HG03280 (cell line): Measurements from ENCODE around the gene UBA7.
"Not testable (repeated sequence)": the region's sequence is repeated elsewhere in the genome, so short reads cannot be mapped to it uniquely, and the experiment has no call there.

Experiments
- ATAC-seq: cut with Tn5 transposase; IDR thresholded peaks from one replicate; pipeline ENCODE4 v1.9.1; 2021; ENCODE audit warnings: mild to moderate bottlenecking, moderate library complexity; ENCODE audit not compliant: unreplicated experiment

UBA7 gene, protein sequence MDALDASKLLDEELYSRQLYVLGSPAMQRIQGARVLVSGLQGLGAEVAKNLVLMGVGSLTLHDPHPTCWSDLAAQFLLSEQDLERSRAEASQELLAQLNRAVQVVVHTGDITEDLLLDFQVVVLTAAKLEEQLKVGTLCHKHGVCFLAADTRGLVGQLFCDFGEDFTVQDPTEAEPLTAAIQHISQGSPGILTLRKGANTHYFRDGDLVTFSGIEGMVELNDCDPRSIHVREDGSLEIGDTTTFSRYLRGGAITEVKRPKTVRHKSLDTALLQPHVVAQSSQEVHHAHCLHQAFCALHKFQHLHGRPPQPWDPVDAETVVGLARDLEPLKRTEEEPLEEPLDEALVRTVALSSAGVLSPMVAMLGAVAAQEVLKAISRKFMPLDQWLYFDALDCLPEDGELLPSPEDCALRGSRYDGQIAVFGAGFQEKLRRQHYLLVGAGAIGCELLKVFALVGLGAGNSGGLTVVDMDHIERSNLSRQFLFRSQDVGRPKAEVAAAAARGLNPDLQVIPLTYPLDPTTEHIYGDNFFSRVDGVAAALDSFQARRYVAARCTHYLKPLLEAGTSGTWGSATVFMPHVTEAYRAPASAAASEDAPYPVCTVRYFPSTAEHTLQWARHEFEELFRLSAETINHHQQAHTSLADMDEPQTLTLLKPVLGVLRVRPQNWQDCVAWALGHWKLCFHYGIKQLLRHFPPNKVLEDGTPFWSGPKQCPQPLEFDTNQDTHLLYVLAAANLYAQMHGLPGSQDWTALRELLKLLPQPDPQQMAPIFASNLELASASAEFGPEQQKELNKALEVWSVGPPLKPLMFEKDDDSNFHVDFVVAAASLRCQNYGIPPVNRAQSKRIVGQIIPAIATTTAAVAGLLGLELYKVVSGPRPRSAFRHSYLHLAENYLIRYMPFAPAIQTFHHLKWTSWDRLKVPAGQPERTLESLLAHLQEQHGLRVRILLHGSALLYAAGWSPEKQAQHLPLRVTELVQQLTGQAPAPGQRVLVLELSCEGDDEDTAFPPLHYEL

GRCh38 chr3:49813497-49814174 lies at the start of gene UBA7:
Gene UBA7 (minus strand): TSS chr3:49813953. CDS start chr3:49813787, 166 bp downstream.
- ATAC-seq, result peak; percentile 58

DNA sequence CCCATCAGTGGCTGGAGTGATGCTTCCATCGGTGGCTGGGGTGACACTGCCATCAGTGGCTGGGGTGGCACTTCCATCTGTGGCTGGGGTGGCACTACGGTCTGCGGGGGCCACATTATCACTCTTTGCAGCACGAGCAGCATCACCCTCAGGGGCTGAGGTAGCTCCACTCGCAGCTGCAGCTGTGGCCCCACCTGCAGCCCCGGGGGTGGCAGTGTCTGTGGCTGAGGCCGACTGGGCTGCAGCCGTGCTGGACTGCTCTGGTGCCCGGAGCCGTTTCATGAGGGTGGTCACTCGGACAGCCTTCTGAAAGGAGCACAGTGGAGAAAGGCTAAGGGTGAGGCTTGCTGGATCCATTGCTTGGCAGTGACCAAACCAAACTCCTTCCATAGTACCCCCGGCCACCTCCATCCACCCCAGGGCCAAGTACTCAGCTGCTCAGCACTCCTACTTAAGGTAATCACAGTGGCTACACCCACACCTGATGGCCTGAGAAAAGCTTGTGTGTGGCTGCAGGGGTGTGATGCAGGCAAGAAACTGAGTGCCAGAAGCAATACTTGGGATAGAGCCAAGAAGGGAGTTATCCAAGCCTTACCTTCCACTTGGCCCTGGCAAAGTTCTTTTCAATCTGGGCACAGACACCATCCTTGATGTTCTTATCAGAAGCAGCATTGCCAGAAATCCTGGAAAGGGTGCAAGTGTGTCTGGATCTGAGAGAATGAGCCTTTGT lies 46.0 kb upstream of the UBA7 start:
- ATAC-seq, result no peak

DNA sequence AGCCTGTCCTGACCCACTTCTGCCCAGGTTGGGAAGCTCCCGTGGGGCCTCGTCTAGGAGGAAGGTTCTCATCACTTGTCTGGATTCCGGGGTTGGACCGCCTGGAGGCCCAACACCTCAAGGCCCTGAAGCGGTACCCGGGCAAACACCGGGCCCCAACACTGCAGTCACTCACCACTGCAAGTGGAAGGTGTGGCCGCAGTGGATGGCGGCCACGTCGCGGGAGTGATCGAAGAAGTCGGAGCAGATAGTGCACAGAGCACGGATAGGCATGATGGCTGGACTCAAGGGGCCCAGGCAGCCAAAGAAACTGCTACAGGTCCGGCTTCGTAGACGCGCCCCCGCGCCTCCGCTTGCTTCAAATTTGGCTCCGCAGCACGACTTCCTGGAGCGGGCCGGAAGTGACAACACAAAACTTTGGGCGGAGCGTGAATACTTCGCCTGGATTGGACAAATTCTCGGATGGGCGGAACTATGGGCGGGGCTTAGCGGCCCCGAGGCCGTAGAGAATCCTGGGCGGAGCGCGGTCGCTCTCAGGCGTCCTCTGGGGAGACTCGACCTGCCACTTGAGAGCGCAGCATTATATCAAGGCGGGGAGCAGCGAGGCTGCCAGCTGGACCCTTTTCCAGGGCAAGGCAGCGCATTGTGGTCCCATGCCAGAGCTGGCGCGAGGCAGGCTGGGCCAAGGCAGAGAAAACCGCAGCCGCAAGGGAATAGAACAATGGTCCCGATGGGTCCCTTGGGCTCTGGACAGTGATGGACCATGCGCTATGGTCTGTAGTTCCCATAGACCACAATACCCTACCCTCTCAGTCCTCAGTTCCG lies 42.6 kb upstream of the UBA7 start, which contains the start of gene TRAIP:
TSS of gene TRAIP (minus strand) at position 384 of the 825 bp plus-strand sequence. CDS start at position 273, 111 bp downstream.
- peak; percentile 96 for ATAC-seq

DNA sequence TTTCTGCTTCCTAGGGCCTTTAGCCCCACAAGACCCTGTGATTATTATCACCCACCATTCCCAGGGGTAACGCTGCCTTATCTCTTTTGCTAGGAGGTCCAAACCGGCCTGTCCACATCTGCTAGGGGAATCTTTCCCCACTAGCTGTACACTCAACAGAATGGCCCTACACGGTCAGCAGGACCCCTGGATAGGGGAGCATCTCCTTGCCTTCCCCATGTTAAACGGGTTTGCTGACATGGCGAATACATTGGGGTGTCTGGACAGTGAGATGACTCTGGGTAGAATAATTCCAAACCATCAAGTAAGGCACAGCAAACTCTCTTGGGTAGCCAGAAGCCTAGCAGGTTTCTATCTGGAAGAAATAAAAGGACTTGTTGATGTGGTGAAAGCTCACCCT lies 41.9 kb upstream of the UBA7 start:
- no peak for ATAC-seq

- ATAC-seq, result no peak
Measured at GRCh38 chr3:49845694-49846093, 31.9 kb upstream of the UBA7 start.

GRCh38 chr3:49844464-49845183 lies 30.9 kb upstream of the UBA7 start:
- ATAC-seq, result no peak

- no peak for ATAC-seq
Measured at GRCh38 chr3:49842843-49843517, 29.2 kb upstream of the UBA7 start.

DNA sequence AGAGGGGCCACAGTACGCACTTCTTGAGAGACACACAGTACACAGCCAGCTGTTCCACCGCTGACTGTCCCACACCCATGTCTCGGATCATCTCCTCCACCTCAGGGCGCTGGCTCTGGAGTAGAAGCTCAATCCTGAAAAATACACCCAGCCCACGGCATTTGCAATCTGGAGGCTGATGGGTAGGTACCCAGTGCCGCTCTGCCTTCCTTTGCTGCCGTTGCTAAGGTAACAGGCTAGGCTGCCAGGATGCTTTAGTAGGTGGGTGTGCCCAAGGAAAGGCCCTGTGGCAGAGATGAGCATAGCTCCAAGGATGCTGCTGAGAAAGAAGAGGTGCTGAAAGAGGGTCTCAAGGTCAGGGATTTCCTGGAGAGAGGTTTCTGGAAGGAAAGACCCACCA lies 28.1 kb upstream of the UBA7 start:
- no peak for ATAC-seq

GRCh38 chr3:49841126-49841696 lies 27.5 kb upstream of the UBA7 start:
- no peak for ATAC-seq

GRCh38 chr3:49840388-49840787 lies 26.6 kb upstream of the UBA7 start:
- ATAC-seq, result no peak

- ATAC-seq, result no peak
Measured at GRCh38 chr3:49839193-49839809, 25.5 kb upstream of the UBA7 start.

GRCh38 chr3:49831341-49831740 lies 17.6 kb upstream of the UBA7 start:
- no peak for ATAC-seq

GRCh38 chr3:49826016-49826415 lies 12.3 kb upstream of the UBA7 start:
- ATAC-seq, result no peak

- ATAC-seq, result not testable (repeated sequence)
Measured at GRCh38 chr3:49823131-49823530, 9.4 kb upstream of the UBA7 start.

DNA sequence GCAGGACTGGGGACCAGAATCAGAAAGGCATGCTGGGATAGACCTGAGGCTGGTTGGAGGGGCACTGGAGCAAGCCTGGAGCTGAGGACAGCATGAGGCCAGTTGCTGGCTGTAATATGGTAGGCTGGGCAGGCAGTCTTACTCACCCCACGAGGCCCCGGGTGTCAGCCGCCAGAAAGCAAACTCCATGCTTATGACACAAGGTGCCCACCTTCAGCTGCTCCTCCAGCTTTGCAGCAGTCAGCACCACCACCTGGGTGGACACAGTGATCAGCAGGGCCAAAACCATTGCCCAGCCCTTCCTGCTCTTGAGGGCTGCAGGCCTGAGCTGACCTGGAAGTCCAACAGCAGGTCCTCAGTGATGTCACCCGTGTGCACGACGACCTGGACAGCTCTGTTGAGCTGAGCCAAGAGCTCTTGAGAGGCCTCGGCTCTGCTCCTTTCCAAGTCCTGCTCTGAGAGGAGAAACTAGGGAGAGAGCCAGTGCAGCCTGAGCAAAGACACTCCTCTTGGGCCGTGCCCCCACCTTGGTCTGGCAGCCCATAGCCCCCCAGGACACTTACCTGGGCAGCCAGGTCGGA lies 747 bp downstream of the UBA7 start:
- no peak for ATAC-seq

DNA sequence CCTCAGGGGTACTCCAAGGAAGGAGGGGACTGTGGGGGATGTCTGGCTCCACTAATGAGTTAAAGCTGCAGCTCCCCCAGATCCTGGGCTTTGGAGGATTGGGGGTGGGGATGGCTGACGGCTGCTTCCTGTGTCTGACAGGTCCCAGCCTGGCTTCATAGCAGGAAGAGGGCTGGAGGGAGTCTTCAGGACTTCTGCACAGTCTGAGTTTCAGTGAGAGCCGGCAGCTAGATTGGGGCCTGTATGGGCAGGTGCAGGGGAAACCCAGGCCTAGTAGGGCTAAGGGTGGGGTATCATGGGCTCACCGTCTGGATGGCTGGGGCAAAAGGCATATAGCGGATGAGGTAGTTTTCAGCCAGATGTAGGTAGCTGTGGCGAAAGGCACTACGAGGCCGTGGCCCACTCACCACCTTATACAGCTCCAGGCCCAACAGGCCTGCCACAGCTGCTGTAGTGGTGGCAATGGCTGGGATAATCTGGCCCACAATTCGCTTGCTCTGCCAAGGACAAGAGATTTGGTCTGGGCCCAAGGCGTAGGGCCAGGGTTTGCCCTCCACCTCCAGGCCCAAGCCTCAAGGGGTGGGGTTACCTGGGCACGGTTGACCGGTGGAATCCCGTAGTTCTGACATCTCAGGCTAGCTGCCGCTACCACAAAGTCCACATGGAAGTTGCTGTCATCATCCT lies 6.2 kb downstream of the UBA7 start:
- no peak for ATAC-seq
